HG03439 (cell line): ENCODE data around the gene PREX1.

ENCODE experiments used
- ATAC-seq: cut with Tn5 transposase; IDR thresholded peaks from one replicate; pipeline ENCODE4 v1.9.1; 2021; ENCODE audit warnings: mild to moderate bottlenecking, moderate library complexity; ENCODE audit not compliant: unreplicated experiment

PREX1 gene

DNA sequence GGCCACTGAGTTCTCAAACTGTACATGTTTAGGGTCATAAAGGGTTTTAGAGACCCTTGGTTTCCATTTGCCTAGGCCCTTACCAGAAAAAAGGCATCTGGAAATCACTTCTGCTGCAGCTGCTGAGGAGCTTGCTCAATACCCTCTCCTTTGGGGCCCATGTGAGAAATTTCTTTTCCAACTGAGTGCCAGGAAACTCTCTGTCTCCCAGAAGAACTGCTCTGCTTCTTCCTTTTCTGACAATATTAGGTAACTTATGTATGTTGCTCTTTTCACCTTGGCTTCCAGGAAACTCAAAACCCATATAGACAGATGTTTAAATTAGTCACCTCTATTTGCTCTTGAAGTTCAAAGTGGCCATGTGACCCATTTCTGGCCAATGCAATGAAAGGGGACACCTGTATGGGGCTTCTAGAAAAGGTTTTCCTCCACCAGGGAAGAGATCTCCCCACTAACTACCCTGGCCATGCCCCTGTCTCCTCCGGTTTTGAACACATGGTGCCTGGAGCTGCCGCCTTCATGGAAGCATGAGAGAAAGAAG lies 121.6 kb downstream of the PREX1 start:
- ATAC-seq, result no peak

DNA sequence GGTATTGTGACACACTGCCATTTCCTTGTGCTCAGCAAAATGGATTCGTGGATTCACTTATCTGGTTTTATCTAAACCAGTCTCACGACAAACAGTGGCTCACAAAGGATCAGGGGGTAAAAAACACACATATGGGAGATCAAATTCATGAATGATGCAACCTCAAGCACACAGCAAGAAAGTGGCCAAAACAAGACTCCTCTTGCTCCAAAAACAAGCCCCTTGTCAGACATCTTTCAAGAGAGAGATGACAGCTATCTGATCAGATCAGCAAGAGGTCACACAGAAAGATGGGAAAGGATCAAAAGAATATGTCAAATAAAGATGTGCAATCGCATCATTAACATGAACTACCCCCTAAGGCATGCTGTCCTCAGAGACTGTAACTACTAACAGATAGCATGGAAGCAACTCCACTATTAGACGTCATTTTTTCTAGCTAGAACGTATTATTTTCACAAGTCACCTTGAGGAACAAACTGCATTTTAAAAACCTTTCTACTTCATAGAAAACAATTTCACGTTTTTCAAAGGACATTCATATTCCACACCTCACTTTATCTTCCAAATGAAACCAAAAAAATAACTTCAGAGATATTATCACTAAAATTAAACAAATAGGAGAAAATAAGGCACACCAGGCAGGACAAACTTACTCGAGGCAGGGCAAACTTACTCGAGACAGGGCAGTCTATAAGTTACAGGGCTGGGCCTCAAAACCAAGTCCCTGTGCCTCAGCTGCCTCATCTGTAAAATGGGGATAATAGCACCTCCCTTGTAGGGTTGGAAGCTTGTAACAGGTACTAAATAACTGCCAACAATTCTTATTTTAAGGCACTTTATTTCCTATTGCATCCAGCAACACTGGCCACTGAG lies 122.3 kb downstream of the PREX1 start:
- ATAC-seq, result no peak

DNA sequence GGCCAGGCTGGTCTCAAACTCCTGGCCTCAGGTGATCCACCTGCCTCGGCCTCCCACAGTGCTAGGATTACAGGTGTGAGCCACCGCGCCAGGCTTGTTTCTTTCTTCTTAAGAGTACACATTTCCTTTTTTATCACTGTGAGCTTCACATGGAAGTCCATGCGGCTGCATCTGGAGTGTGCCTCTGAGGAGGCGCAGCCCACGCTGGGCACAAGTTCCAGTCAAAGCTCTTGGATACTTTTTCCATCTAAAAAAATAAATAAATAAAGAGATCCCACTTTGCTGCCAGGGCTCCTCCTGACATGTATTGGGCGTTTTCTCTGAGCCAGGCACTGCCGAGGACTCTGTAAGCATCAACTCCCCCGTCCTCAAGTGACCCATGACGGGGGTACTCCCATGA lies 123.0 kb downstream of the PREX1 start:
- no peak for ATAC-seq

DNA sequence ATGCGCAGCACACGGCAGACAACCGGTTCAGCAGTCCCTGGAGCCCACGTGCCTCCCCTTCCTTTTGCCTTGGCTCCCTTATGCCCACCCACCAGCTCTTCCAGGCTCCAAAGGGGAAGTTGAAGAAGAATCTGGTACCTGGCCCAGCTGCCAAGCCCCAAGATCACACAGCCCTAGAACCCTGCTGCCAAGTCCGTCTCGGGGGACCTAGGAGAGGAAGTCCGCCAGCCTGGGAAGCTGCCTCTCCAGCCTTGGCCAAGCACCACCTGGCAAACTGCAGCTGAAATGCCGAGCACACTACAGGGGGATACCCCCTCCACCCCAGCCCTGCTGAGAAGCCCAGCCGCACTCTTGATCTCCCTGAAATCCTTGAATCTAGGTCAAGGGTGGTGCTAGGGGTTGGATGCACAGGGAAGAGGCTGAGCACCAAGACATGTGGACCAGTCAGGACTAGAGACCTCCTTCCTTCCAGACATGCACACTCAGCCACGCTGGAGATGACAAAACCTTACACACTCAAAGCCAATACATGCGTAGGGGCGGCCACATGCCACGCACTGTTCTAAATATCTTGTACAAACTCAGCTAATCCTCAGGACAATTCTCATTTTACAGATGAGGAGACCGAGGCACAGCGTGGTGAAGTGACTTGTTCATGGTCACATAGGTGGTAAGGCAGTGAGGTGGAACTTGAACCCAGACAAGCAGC lies 124.1 kb downstream of the PREX1 start:
- ATAC-seq, result no peak

DNA sequence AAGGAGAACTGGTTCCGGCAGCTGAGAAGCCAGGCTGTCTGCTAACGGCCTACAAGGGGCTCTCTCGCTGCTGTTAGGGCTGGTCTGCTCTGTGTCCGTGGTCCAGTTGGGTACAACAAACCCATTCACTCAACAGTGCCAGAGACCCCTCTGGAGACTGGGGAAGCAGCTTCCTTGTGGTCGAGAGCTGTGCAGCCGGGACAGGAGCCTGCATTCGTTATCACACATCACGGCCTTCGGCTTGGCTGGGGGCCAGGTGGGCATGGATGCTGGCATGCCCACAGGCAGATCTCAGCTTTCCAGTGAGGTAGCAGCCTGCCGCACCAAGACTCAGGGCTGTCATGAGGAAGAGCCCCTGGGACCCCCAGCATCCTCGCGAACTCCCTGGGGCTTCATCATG lies 124.7 kb downstream of the PREX1 start:
- no peak for ATAC-seq

DNA sequence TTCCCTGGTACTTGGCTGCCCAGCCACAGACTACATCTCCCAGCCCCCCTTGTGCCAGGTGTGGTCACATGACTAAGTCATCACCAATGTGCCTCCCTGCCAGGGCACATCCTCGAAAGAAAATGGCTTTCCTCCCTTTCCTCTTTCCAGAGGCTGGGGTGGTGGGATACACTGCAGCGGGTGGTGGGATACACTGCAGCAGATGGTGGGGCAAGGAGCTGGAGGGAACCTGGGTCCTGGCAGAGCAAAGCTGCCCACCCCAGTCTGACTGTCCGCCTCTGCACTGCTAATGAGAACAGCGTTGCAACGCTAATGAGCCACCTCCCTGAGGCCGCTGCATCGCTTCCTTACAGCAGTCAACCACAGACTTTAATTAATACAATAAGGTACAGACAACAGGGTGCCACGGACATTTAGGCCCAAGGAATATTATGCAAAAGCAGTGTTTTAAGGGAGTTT lies 125.3 kb downstream of the PREX1 start:
- no peak for ATAC-seq

DNA sequence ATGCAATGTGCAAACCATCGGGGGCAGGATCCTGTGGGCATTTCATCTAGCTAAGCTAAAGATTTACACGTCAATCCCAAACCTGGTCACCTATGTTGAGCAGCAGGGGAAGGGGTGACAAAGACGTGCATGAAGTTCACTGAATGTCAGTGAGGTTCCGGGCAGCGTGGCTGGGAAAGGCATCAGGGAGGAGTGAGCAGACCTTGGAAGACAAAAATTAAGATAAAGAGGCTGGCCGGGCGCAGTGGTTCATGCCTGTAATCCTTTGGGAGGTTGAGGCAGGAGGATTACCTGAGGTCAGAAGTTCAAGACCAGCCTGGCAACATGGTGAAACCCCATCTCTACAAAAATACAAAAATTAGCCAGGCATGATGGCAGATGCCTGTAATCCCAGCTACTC lies 126.1 kb downstream of the PREX1 start:
- ATAC-seq, result no peak

DNA sequence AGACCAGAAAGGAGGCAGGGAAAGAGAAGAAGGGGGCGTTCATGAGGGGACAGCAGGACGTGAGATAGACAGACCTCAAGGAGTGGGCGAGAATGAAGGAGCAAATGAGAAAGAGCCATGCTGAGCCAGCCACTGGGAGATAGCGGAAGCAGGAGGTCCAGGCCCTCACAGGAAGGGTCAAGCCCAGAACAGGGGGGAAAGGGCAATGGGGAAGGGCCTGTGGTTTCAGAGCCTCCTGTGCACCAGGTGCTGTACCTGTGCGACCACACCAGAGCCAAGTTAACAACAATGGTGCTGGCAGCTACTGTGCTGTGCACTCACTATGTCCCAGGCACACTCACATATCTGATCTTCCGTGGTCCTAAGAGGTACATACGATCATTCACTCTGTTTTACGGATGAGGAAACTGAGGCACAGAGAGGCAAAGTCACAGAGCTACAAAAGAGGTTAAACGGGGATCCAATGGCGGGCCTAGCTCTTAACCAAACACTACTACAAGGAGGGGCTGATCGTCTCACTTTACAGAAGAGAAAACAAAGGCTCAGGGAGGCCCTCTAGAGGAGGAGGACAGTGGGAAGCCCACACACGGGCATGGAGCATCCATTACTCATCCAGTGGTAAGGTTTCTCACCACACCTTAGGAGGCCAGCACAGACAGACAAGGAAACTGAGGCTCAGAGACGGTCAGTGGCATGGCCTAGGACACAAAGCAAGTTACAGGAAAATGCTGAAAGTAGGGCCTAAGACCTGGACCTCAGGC lies 129.1 kb downstream of the PREX1 start:
- ATAC-seq, result no peak

DNA sequence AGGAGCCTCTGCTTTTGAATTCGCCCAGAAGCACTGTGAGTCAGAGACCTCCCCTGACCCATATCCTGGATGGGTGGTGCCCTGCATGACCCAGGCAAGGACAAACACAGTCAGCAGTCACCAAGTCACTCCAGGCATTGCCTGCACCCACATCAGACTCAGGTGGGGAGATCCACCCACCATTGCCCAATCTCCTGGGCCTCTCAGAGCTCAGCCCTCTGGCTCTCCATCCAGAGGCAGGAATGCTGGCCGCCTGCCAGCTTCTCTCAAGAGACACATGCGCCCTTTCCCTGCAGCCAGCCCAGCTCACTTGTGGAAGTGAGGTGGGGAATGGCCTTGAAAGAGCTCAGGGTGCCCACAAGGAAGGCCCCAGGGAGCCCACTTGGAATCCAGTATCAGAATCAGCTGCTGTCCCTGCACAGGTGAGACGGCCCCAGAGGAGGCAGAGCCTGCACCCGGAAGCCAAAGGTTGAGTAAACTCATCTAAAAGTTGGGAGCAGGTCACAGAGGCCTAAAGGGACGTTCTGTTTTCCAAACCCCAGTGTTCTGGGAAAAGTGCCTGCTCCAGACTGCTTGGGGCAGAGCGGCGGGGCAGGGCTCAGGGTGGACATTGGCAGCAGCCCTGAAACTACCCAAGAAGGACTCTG lies 129.8 kb downstream of the PREX1 start:
- ATAC-seq, result no peak

DNA sequence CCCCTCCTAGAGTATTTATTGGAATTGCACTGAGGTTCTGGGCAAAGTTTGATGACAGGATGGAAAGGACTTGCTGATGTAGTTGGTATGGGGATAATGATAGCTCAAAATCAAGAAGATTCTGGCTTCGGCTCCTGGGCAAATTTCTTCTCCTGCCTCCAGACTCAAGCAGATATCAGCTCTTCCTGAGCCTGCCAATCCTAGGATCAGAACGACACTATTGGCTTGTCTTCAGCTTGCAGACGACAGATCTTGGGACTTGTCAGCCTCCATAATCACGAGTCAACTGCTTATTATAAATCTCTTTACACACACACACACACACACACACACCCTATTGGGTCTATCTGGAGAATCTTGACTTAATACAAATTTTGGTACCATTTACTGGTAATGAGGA lies 131.1 kb downstream of the PREX1 start:
- ATAC-seq, result no peak

DNA sequence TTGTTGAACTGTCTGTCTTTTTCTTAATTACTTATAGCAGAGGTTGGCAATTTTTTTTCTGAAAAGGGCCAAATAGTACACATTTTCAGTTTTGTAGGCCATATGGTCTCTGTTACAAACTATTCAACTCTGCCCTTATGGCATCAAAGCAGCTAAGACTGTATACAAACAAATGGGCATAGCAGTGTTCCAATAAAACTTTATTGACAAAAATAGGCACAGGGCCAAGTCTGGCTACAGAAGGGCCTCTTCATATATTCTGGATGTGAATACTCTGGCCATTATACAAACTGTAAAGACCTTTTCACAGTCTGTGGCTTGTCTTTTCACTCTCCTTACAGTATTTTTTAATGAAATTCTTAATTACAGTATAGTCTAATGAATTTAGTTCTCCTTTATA lies 132.1 kb downstream of the PREX1 start:
- ATAC-seq, result no peak

DNA sequence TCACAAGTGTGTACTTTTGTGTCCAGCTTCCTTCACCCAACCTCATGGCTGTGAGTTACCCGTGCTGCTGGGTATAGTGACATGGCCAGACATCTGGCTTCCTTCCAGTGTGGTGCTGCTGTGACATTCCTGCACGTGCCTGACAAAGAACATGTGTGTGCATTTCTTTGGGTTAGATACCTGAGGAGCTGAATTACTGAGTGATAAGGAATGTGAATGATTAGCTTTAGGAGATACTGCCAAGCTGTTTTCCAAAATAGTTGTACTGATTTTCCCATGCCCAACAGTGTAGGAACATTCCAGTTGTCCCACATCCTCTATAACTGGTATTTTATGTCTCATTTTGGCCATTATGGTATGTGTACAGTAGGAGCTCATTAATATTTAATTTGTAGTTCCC lies 132.5 kb downstream of the PREX1 start:
- ATAC-seq, result no peak

DNA sequence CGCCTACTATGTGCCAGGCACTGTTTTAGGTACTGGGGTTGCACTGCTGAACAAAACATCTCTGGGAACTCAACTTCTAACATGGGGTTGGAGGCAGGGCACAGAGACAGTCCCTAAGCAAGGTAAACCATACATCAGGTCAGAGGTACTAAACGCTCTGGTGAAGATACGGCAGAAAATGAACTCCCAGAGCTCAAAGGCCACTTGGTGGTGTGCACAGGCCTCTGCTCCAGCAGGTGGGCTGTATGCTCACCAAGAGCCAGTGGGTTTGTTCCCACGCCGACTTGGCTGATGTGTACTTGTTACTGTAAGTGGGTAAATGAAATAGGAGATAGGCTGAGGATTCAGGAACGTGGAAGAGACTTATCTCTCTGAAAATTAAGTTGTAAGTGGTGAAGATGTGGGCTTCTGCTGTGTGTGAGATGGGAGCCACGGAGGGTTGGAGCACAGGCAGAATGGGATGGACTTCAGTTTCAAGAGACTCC lies 133.4 kb downstream of the PREX1 start:
- ATAC-seq, result no peak

DNA sequence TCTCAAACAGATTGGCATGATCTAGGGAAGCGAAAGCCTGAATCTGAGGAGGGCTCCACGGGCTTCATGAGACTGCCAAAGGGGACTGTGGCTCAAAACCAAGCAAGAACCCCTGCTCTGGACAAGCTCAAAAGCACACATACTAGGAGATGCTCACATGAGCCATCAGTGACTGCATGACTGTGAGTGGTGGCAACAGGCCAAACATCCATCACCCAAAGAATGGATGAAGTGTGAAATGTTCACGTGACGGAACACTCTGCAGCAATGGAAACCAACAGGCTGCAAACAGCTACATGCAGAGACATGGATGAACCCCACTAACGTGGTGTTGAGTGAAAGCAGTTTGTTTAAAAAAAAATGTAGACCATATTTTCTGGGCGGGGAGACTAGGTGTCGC lies 136.3 kb downstream of the PREX1 start:
- no peak for ATAC-seq

DNA sequence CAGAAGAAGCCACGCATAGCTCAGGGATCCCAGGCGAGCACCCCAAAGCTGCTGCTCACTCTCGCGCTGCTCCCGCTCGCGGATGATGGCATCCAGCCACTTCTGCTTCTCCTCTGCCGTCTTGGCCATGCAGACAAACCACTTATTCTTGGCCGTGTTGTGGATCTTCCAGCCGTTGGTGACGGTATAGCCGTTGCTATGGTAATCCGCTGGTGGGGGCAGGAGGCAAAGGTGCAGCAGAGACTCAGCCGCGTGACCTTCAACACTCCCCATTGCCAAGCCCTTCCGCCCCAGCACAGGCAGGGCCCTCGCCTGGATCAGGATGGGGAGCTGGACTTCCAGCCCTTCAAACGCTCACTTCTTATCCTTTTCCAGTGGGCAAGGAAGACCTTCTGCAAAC lies 136.9 kb downstream of the PREX1 start:
- ATAC-seq, result no peak

DNA sequence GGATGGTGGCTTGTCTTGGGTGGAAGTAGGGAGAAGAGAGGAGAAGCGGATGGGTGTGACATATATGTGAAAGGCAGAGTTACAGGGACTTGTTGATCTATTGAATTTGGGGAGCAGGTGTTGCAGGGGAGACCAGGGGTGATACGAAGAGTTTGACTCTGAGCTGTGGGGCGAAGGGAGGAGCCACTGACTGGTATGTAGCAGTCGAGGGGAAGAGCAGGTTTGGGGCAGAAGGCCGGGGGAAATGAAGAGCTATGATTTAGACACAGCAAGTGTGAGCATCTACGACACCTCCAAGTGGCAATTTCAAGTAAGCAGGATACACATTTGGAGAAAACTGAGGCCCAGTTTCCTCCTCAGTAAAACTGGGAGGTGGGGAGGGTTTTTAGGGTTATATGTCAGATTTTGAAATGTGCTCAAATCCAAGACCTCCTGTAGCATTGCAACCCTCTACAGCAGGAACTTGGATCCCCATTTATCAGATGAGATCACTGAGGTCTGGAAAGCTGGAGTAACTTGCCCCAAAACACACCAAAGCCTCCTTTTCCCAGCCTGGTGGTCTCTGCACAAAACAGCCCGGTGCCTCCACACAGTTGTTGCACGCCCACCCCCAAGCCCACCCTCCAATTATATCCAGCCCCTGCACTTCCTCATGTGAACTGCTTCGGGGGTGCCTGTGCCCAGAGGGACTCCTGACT lies 137.8 kb downstream of the PREX1 start:
- no peak for ATAC-seq

DNA sequence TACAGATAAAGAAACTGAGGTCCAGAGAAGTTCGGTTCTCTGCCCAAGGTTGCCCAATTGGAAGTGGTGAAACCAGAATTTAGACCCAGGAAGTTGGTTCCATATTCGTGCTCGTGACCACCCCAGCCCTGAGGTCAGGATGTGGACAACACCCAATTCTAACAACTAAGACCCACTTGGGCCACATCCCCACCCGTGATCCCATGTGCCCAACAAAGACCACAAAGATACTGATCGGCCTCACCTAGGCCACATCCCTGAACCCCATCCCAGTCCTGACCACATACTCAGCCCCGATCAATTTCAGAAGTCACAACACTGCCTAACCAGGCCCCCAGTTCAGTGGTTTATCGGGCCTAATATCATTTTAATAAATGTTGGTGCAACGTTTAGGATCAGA lies 138.4 kb downstream of the PREX1 start:
- ATAC-seq, result no peak

DNA sequence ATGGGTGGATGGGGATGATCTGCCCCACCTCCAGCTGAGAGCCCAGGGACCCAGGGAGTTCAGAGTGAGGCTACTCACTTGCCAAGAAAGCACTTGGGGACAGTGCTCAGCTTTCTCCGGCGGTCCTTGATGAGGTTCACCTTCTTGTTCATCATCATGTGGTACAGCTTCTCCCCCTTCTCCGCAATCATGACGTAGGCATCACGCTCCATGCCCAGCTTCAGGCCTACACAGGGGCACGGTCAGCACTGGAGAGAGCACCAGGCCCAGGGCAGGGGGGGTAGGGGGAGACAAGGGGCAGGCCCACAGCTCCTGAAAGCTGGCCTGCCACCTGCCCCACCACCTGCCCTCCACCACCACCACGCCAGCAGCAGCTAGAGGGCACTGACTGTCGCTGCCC lies 139.2 kb downstream of the PREX1 start:
- no peak for ATAC-seq

DNA sequence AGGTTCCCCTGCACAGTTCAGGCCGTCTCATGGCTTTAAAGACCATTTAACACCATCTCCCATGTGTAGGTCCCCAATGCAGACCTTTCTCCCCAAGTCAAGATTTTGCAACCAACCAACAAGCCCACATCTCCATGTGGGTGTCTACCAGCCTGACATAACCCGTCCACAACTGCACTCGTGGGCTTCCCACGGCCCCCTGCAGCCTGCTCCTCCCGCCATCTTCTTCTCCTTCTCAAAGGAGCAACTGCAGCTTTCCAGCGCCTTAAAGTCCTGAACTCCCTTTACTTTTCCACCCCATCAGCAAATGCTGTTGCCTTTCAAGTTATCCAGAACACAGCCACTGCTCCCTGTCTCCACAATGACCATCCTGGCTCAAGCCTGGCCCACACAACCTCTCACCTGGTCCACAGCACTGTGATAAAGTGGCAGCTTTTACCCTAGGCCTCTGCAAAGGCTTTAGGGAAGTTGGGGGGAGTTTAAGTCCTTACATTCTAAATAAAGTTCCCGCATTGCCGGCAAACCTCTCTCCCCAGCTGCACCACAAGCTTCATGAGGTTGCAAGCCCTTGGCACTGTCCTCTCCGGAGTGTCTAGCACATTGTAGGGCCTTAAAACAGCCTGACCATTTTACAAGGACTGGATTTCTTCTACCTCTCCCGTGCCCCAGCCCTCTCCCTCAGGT lies 140.5 kb downstream of the PREX1 start:
- ATAC-seq, result no peak
